ENCODE results near the gene STXBP5. TPM values are rescaled to one million over a fixed set of nuclear protein-coding genes. Genes with fewer than 3 reads are reported as not detected.

Gene STXBP5
- total RNA-seq, 3 donors from 2014 or later (not counting 1 experiment from before 2014, with no cell fraction given): 22.9 to 43.9 (median 35.9) TPM

- H3K27me3 Mint-ChIP-seq (ENCODE audit: low read depth in 2 of 2): no peaks in the 10 kb centered on the region
- H3K27ac Mint-ChIP-seq: no peak overlapping the region
- intact Hi-C loops (cut with micrococcal nuclease): no loop called here
- H3K9me3 Mint-ChIP-seq: peaks cover 2 to 3% of the 10 kb centered on the region in 2 donors
- no peak for ATAC-seq
- TF ChIP-seq CTCF (IDR thresholded peaks at IDR 0.05): no peak
- no peaks in the 10 kb centered on the region for H3K4me1 ChIP-seq (ENCODE audit: control insufficient read depth, insufficient read depth, low read length)
- no peak overlapping the region for H3K4me3 ChIP-seq (ENCODE audit: low read length)
- WGBS (ENCODE audit: insufficient coverage): 100% methylated on average over 1 of the region's 1 CpG
- H3K36me3 Mint-ChIP-seq: no peaks in the 10 kb centered on the region
- H3K4me1 Mint-ChIP-seq: no peaks in the 10 kb centered on the region
- no peak for DNase-seq
- H3K9me3 ChIP-seq (ENCODE audit: control insufficient read depth, insufficient read depth, low read length): no peaks in the 10 kb centered on the region
- H3K27ac ChIP-seq (ENCODE audit: low read length): no peak overlapping the region
- no peaks in the 10 kb centered on the region for H3K36me3 ChIP-seq (ENCODE audit: control insufficient read depth, insufficient read depth, low read length)
- H3K27me3 ChIP-seq (ENCODE audit: control insufficient read depth, insufficient read depth, low read length): no peaks in the 10 kb centered on the region
- H3K4me3 Mint-ChIP-seq: no peak overlapping the region
These were observed 190.9 kb downstream of the STXBP5 start for GRCh38 chr6:147395158-147395557.

GRCh38 chr6:147397306-147397705 is 193.1 kb downstream of the STXBP5 start:
- Mint-ChIP-seq H3K36me3 (no peaks in the 10 kb centered on the region), H3K27ac (no peak overlapping the region), H3K4me3 (no peak overlapping the region), H3K9me3 (peaks cover 3 to 4% of the 10 kb centered on the region in 2 donors), H3K4me1 (no peaks in the 10 kb centered on the region), H3K27me3 (ENCODE audit: low read depth in 2 of 2) (peaks cover 0 to 6% of the 10 kb centered on the region in 2 donors)
- no peaks in the 10 kb centered on the region for H3K27me3 ChIP-seq (ENCODE audit: control insufficient read depth, insufficient read depth, low read length)
- H3K27ac ChIP-seq (ENCODE audit: low read length): no peak overlapping the region
- peaks cover 9% of the 10 kb centered on the region for H3K9me3 ChIP-seq (ENCODE audit: control insufficient read depth, insufficient read depth, low read length)
- H3K36me3 ChIP-seq (ENCODE audit: control insufficient read depth, insufficient read depth, low read length): no peaks in the 10 kb centered on the region
- no peak overlapping the region for H3K4me3 ChIP-seq (ENCODE audit: low read length)
- ATAC-seq: no peak
- no peak for DNase-seq
- 91% methylated on average over 2 of the region's 3 CpGs for WGBS (ENCODE audit: insufficient coverage)
- no peaks in the 10 kb centered on the region for H3K4me1 ChIP-seq (ENCODE audit: control insufficient read depth, insufficient read depth, low read length)
- TF ChIP-seq CTCF (IDR thresholded peaks at IDR 0.05): no peak
- intact Hi-C loops (cut with micrococcal nuclease): no loop called here

- no peak overlapping the region for H3K27ac ChIP-seq (ENCODE audit: low read length)
- Mint-ChIP-seq H3K27me3 (ENCODE audit: low read depth in 2 of 2) (peaks cover 0 to 6% of the 10 kb centered on the region in 2 donors), H3K4me3 (no peak overlapping the region), H3K9me3 (peaks cover 4 to 7% of the 10 kb centered on the region in 2 donors), H3K4me1 (no peaks in the 10 kb centered on the region), H3K27ac (no peak overlapping the region), H3K36me3 (peaks cover 8% of the 10 kb centered on the region)
- no peaks in the 10 kb centered on the region for H3K36me3 ChIP-seq (ENCODE audit: control insufficient read depth, insufficient read depth, low read length)
- ATAC-seq (no peak), DNase-seq (no peak)
- TF ChIP-seq CTCF (IDR thresholded peaks at IDR 0.05): no peak
- no peaks in the 10 kb centered on the region for H3K27me3 ChIP-seq (ENCODE audit: control insufficient read depth, insufficient read depth, low read length)
- peaks cover 9% of the 10 kb centered on the region for H3K9me3 ChIP-seq (ENCODE audit: control insufficient read depth, insufficient read depth, low read length)
- H3K4me3 ChIP-seq (ENCODE audit: low read length): no peak overlapping the region
- no peaks in the 10 kb centered on the region for H3K4me1 ChIP-seq (ENCODE audit: control insufficient read depth, insufficient read depth, low read length)
- intact Hi-C loops (cut with micrococcal nuclease): no loop called here
These were observed 196.8 kb downstream of the STXBP5 start for GRCh38 chr6:147400968-147401367.

GRCh38 chr6:147401779-147402178 is 197.6 kb downstream of the STXBP5 start:
- Histone ChIP-seq H3K27me3 (ENCODE audit: control insufficient read depth, insufficient read depth, low read length) (no peaks in the 10 kb centered on the region), H3K9me3 (ENCODE audit: control insufficient read depth, insufficient read depth, low read length) (peaks cover 9% of the 10 kb centered on the region), H3K36me3 (ENCODE audit: control insufficient read depth, insufficient read depth, low read length) (no peaks in the 10 kb centered on the region), H3K4me3 (ENCODE audit: low read length) (no peak overlapping the region), H3K27ac (ENCODE audit: low read length) (no peak overlapping the region), H3K4me1 (ENCODE audit: control insufficient read depth, insufficient read depth, low read length) (no peaks in the 10 kb centered on the region)
- DNase-seq (no peak), ATAC-seq (no peak)
- Mint-ChIP-seq H3K4me1 (no peaks in the 10 kb centered on the region), H3K36me3 (peaks cover 8% of the 10 kb centered on the region), H3K9me3 (peaks cover 4 to 7% of the 10 kb centered on the region in 2 donors), H3K27me3 (ENCODE audit: low read depth in 2 of 2) (peaks cover 0 to 6% of the 10 kb centered on the region in 2 donors), H3K27ac (no peak overlapping the region), H3K4me3 (no peak overlapping the region)
- TF ChIP-seq CTCF (IDR thresholded peaks at IDR 0.05): no peak
- 76% methylated on average over 2 of the region's 5 CpGs for WGBS (ENCODE audit: insufficient coverage)
- intact Hi-C loops (cut with micrococcal nuclease): no loop called here
